GM12878 (cell line): ENCODE results near the gene EDC3. TPM values are rescaled to one million over a fixed set of nuclear protein-coding genes. Genes with fewer than 3 reads are reported as not detected.

ENCODE experiments used
- ATAC-seq: fragments of 200-7000 bp; cut with Tn5 transposase; 3 replicates; pipeline ENCODE4 v1.9.1; 2020; ENCODE audit warnings: mild to moderate bottlenecking, moderate library complexity
- BruUV-seq: library from RNA; stranded (reverse); fragments of 400-500 nt; replicated peaks from 2 replicates; lab custom pipeline; 2021; lab: Mats Ljungman, UMichigan
- CTCF ChIA-PET: fragments of 300-600 bp; sonication (Branson Sonifier 250); formaldehyde crosslinking; extraction: SDS; loops from one replicate; lab custom pipeline; 2021; ENCODE audit warnings: inconsistent platforms; lab: Yijun Ruan, JAX
- POLR2A ChIA-PET: fragments of 350-600 bp; formaldehyde crosslinking; extraction: SDS; loops from one replicate; lab custom pipeline; 2021; ENCODE audit warnings: inconsistent platforms; lab: Charles Lee
- RAD21 ChIA-PET: fragments of 300-600 bp; sonication (Branson Sonifier 250); formaldehyde crosslinking; loops from one replicate; lab custom pipeline; 2023; ENCODE audit warnings: antibody characterized with exemption; ENCODE audit not compliant: unreplicated experiment; lab: Charles Lee
- SMC1A ChIA-PET: fragments of 300-600 bp; sonication (Branson Sonifier 250); formaldehyde crosslinking; loops from one replicate; lab custom pipeline; 2023; ENCODE audit not compliant: unreplicated experiment, uncharacterized antibody; lab: Charles Lee
- DNase-seq: peaks from one replicate; pipeline ENCODE4 v3.0.0-alpha.2; 2011; ENCODE audit warnings: low read depth, low spot score
- FAIRE-seq: peaks from 3 replicates; lab custom pipeline; 2011; peaks lifted over from hg19 to GRCh38; lab: Jason Lieb, UNC
- H2AFZ ChIP-seq: 2 replicates; pipeline ENCODE4 v1.6.0; 2011; ENCODE audit warnings: low read depth, low read length, control low read depth; ENCODE audit not compliant: control insufficient read depth
- H3K27ac ChIP-seq: 2 replicates; pipeline ENCODE4 v1.5.1; 2011; ENCODE audit warnings: control low read depth; ENCODE audit not compliant: control insufficient read depth, insufficient read depth
- H3K27me3 ChIP-seq, 2 experiments: replicated peaks in 1 of 2; 2 replicates each; pipeline versions ENCODE4 v1.6.0 to v1.6.1; 2011; ENCODE audit warnings: low read length in 1 of 2; ENCODE audit not compliant: control insufficient read depth in 2 of 2, insufficient read depth in 2 of 2
- H3K36me3 ChIP-seq, 2 experiments: 2 replicates each; pipeline ENCODE4 v1.5.1; 2011; ENCODE audit warnings: low read length in 1 of 2; ENCODE audit not compliant: control insufficient read depth in 2 of 2, insufficient read depth in 2 of 2
- H3K4me1 ChIP-seq: 2 replicates; pipeline ENCODE4 v1.6.1; 2011; ENCODE audit warnings: mild to moderate bottlenecking, low read length, moderate library complexity, mixed read lengths; ENCODE audit not compliant: control insufficient read depth, insufficient read depth
- H3K4me2 ChIP-seq: 2 replicates; pipeline ENCODE4 v1.6.0; 2011; ENCODE audit warnings: control low read depth; ENCODE audit not compliant: control insufficient read depth, insufficient read depth
- H3K4me3 ChIP-seq: fragments of 200-600 bp; sonication (generic); 2 replicates; pipeline ENCODE4 v1.5.1; 2016
- H3K79me2 ChIP-seq: 2 replicates; pipeline ENCODE4 v1.6.0; 2011; ENCODE audit warnings: low read length; ENCODE audit not compliant: control insufficient read depth, insufficient read depth
- H3K9ac ChIP-seq: 2 replicates; pipeline ENCODE4 v1.8.0; 2011; ENCODE audit warnings: low read length, control low read depth, mixed read lengths; ENCODE audit not compliant: control insufficient read depth, insufficient read depth
- H3K9me3 ChIP-seq: replicated peaks from 3 replicates; pipeline ENCODE4 v1.5.1; 2011; ENCODE audit warnings: mild to moderate bottlenecking, low read length; ENCODE audit not compliant: control insufficient read depth, insufficient read depth
- H4K20me1 ChIP-seq: 2 replicates; pipeline ENCODE4 v1.6.0; 2011; ENCODE audit not compliant: control insufficient read depth, insufficient read depth
- PBX3 ChIP-seq: IDR thresholded peaks from 2 replicates; pipeline ENCODE4 v1.6.1; 2011; ENCODE audit warnings: mild to moderate bottlenecking, low read depth, low read length, moderate library complexity; ENCODE audit not compliant: insufficient replicate concordance
- POLR2AphosphoS2 ChIP-seq: IDR thresholded peaks from 2 replicates; pipeline ENCODE4 v1.6.1; 2011; ENCODE audit warnings: low read depth, mild to moderate bottlenecking, low read length, improper control_type of control experiment, moderate library complexity
- WGBS: methylation state at CpG from one replicate; pipeline ENCODE4 v1.1.6; 2016; ENCODE audit warnings: low lambda C conversion rate; ENCODE audit not compliant: insufficient replicate concordance, insufficient coverage; ENCODE audit errors: missing lambda C conversion rate; 5-methylcytosine and 5-hydroxymethylcytosine counted together
- in situ Hi-C: fragments of 300-500 bp; cut with MboI; formaldehyde crosslinking; loops from 9 replicates; pipeline ENCODE4 v1.14.3; 2018; ENCODE audit warnings: mixed read lengths
- intact Hi-C: fragments of 100-400 bp; cut with micrococcal nuclease; formaldehyde crosslinking; loops from one replicate; pipeline ENCODE4 v1.14.2; 2022; ENCODE audit not compliant: unreplicated experiment
- polyA plus RNA-seq, 11 experiments: library from polyadenylated mRNA; depleted of rRNA in 4 of 11; unstranded in 6 of 11; stranded (reverse) in 5 of 11; fragments of >200 nt; fragmentation: Nextera tagmentation in 4 of 11; fragmentation: Illumina TruSeq in 1 of 11; extraction: Ambion mirVana in 4 of 11; extraction: Trizol in 1 of 11; gene quantifications; 1 replicate in 1 of 11; 2 replicates in 10 of 11; pipeline versions ENCODE4 v1.2.1 to v1.2.3, GENCODE V29; 2011 to 2016; ENCODE audit warnings: inconsistent platforms in 2 of 11, missing spikeins in 2 of 11, low read depth in 1 of 11
- total RNA-seq, 4 experiments: library from RNA; depleted of rRNA in 3 of 4; stranded (reverse); fragments of >200 nt in 3 of 4; fragmentation: Illumina TruSeq in 1 of 4; extraction: Trizol in 1 of 4; gene quantifications; 2 replicates each; pipeline versions ENCODE4 v1.2.1 to v1.2.3, GENCODE V29; 2013 to 2021

The EDC3 gene
- total and polyA plus RNA-seq, 10 of the 15 experiments (the other 5 are each of a cell fraction or from before 2014, with no cell fraction given) = 11.8 to 48.4 (median 35.3) TPM

GRCh38 chr15:74619916-74620635 lies 75.7 kb downstream of the EDC3 start:
- RAD21 ChIA-PET = interaction anchor here (1.2 to 1.6 kb wide), 2 partner anchors 12 to 150 kb away, joined by 5 read pairs; no protein-coding TSS in a partner anchor
- intact Hi-C loops (loop anchor here (2.0 to 5.0 kb wide), 3 partner anchors 73 to 245 kb away; partner anchors contain the start of gene SEMA7A), in situ Hi-C loops (loop anchor here (5.0 kb wide), 1 partner anchor 243 kb away; no protein-coding TSS in a partner anchor)
- no peak overlapping the region for H3K4me3 ChIP-seq
- peaks cover 52 to 55% of the 10 kb centered on the region in 2 experiments for H3K36me3 ChIP-seq
- no peaks in the 10 kb centered on the region for H3K27me3 ChIP-seq
- H3K9me3 ChIP-seq = no peaks in the 10 kb centered on the region
- WGBS = 98% methylated on average over 27 of the region's 27 CpGs
- peaks cover 31% of the 10 kb centered on the region for H4K20me1 ChIP-seq
- ATAC-seq = no peak
- SMC1A ChIA-PET = no interaction called here
- no peak for DNase-seq
- no peak overlapping the region; the same call in 1 of the 2 replicates for H3K4me2 ChIP-seq
- no TSS peak for BruUV-seq
- peaks cover 71% of the 10 kb centered on the region for H3K79me2 ChIP-seq
- no peak overlapping the region for H3K27ac ChIP-seq
- CTCF ChIA-PET = interaction anchor here (0.6 to 18.5 kb wide), 9 partner anchors 16 to 247 kb away, joined by 3 to 206 read pairs (median 4); no protein-coding TSS in a partner anchor
- H2AFZ ChIP-seq = no peak overlapping the region
- FAIRE-seq = no peak
- peaks cover 13% of the 10 kb centered on the region for H3K4me1 ChIP-seq
- peak overlapping the region; percentile 16; the same call in 1 of the 2 replicates for H3K9ac ChIP-seq
- POLR2A ChIA-PET = no interaction called here
- TF ChIP-seq PBX3 (no peak), POLR2AphosphoS2 (0 out of 2 replicates have a peak, but pooled peaks have one; percentile 26)
